DOHH2 (cell line): ENCODE data around the gene PGM5.
"Not testable (repeated sequence)": the region's sequence is repeated elsewhere in the genome, so short reads cannot be mapped to it uniquely, and the experiment has no call there.

Experiments
- CTCF ChIP-seq: fragments of 200-600 bp; sonication (generic); IDR thresholded peaks from one replicate; pipeline ENCODE4 v1.5.1; 2014; ENCODE audit warnings: antibody characterized with exemption, mild to moderate bottlenecking, low read depth, low read length; ENCODE audit not compliant: poor library complexity, severe bottlenecking
- EZH2phosphoT487 ChIP-seq: fragments of 200-600 bp; sonication (generic); IDR thresholded peaks from 2 replicates; pipeline ENCODE4 v1.6.1; 2017; ENCODE audit warnings: borderline replicate concordance, mild to moderate bottlenecking, antibody characterized with exemption, low read length, moderate library complexity, mixed read lengths

DNA sequence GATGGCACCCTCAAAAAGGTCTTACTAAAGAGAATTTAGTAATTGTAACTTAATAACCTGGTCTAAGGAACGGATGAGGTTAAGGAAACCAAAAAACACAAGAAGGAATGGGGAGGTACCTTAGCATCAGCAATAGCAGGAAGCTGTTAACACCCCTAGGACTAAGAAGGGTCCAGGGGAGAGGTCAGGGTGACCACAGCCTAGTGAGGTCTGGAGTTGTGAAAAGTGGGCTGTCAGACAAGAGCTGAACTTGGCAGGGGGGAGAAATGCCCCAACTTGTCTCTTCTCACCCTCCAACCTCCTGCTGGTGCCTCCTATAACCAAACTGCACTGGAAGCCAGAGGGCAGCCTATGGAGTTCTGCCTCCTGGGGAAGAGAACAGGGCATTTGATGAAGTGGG lies 41.9 kb downstream of the PGM5 start:
- not testable (repeated sequence) for TF ChIP-seq CTCF, EZH2phosphoT487
